Activated naive CD4-positive, alpha-beta T cell treated with anti-CD3 and anti-CD28 coated beads, Interleukin-2, amount 10 ng/mL, durations not matched to agents 7 days and 5 days (primary cell): Measurements from ENCODE around the gene FSTL3.

Experiments used
- CTCF ChIA-PET: fragments of 350-600 bp; sonication (Branson Sonifier 250); formaldehyde crosslinking; loops from one replicate; lab custom pipeline; 2021; ENCODE audit warnings: antibody characterized with exemption; lab: Charles Lee
- DNase-seq: peaks from one replicate; pipeline ENCODE4 v3.0.0-alpha.2; 2020
- H3K27ac Mint-ChIP-seq: one replicate; pipeline ENCODE4 v1.8.0; 2021; ENCODE audit warnings: mild to moderate bottlenecking, moderate library complexity, mixed read lengths
- H3K27me3 Mint-ChIP-seq: one replicate; pipeline ENCODE4 v1.8.0; 2021; ENCODE audit warnings: mild to moderate bottlenecking, mixed read lengths
- H3K36me3 Mint-ChIP-seq: one replicate; pipeline ENCODE4 v1.8.0; 2021; ENCODE audit warnings: mixed read lengths
- H3K4me1 Mint-ChIP-seq: one replicate; pipeline ENCODE4 v1.8.0; 2021; ENCODE audit warnings: mixed read lengths
- H3K4me3 Mint-ChIP-seq: one replicate; pipeline ENCODE4 v1.8.0; 2021; ENCODE audit warnings: mild to moderate bottlenecking, moderate library complexity, mixed read lengths
- H3K9me3 Mint-ChIP-seq: one replicate; pipeline ENCODE4 v1.8.0; 2021; ENCODE audit warnings: mixed read lengths

FSTL3 gene

DNA sequence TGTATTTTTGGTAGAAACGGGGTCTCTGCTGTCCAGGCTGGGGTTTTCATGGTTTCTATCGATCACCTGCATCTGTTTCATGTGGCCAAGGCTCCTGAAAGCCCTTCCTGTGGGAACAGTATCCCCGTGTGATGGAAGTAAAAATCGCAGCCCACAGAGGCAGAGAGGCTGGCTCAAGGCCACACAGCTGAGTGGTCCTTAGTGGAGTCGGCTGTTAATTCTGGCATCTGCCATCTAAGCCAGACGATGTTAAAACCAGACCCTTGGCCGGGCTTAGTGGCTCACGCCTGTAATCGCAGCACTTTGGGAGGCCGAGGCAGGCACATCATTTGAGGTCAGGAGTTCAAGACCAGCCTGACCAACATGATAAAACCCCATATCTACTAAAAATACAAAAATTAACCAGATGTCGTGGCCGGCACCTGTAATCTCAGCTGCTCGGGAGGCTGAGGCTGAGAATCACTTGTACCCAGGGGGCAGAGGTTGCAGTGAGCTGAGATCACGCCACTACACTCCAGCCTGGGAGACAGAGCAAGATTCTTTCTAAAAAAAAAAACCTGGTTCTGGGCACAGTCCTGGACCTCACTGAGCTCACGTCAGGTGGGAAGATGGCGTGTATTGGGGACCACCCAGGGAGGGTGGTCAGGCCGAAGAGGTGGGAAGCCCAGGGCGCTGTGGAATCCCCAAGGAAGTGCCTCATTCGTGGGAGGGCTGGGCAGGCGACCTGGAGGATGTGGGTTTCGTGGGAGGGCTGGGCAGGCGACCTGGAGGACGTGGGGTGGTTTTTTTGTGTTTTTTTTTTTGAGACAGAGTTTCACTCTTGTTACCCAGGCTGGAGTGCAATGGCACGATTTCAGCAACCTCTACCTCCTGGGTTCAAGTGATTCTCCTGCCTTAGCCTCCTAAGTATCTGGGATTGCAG lies 56.2 kb downstream of the FSTL3 start:
- Mint-ChIP-seq H3K9me3 (no peaks in the 10 kb centered on the region), H3K36me3 (no peaks in the 10 kb centered on the region), H3K27ac (no peak overlapping the region), H3K4me1 (peaks cover 16% of the 10 kb centered on the region), H3K27me3 (peaks cover 12% of the 10 kb centered on the region), H3K4me3 (no peak overlapping the region)
- DNase-seq: no peak
- CTCF ChIA-PET: interaction anchor here (1.4 kb wide), 1 partner anchor 69 kb away, joined by 3 read pairs; the partner anchor contains the start of gene RNF126
